NOMO-1 treated with dmso at 0.1 percent for 144 hours (cell line): ENCODE measurements around the gene AFF1.
A peak's percentile ranks its signal among the peaks of the same experiment; 100 is the strongest.
"Not testable (repeated sequence)": the region's sequence is repeated elsewhere in the genome, so short reads cannot be mapped to it uniquely, and the experiment has no call there.

ENCODE experiments used
- DNase-seq: peaks from one replicate; lab custom pipeline; 2025; ENCODE audit not compliant: unreplicated experiment; lab: John Stamatoyannopoulos, UW

The AFF1 gene

DNA sequence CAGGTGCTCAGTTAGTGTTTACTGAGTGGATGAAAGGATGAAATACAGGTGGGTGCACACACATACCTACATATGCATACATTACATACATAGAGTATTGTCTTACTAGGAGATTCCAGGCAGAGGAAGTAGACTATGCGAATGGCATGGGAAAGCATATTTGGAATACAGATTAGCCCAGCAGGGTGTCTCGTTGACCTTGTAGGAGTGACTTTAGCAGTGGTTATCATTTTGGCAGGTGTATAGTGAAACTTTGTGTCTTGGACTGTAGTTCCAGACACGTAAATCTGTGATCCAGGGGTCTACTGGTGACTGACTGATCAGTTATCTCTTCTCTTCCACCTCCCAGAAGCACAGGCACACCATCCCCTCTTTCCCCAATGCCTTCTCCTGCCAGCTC, 199.3 kb downstream of the AFF1 start:
- DNase-seq = no peak

DNA sequence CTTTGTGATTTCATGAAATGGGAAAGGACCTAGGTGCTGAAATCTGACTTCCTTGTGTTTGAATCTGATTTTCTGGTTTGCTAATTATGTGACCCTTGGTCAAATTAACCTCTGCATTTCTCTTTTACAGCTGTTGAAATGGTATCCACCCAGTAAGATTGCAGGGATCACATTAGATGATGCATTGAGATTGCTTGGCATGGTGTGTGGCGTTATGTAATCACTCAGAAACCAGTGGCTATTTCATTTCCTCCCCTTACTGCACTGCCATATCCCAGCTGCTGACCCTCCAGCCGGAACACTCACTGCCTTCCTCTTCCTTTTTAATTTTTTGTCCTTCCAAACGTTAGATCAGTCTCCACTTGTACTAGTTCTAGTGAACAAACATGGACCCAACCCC, 206.6 kb downstream of the AFF1 start:
- no peak for DNase-seq

DNA sequence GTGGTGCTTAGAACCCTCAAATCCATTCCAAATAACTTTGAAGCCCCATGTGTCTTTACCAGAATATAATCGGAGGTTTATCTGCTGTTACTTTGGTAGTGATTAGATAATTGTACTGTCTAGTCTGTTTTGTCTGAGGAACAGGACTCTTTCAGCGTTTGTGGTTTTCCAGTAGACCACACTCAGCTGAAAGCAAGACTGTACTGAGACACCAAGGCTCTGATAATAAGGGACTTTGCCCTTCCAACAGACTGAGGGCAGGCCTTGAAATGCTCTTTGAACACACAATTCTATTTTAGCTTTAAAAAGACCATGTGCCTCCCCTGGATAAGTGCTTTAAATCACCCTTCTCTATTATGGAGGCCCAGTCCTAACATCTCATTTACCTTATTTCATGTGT, 209.5 kb downstream of the AFF1 start:
- DNase-seq = no peak

DNA sequence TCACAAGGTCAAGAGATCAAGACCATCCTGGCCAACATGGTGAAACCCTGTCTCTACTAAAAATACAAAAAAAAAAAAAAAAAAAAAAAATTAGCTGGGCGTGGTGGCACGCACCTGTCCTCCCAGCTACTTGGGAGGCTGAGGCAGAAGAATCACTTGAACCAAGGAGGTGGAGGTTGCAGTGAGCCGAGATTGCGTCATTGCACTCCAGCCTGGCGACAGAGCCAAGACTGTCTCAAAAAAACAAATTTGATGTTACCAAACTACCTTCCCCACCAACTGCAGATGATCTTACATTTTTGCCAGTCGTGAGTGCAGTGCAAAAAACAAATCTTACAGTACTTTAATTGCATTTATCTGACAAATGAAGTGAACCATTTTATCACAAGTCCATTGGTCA, 211.1 kb downstream of the AFF1 start:
- DNase-seq = not testable (repeated sequence)

DNA sequence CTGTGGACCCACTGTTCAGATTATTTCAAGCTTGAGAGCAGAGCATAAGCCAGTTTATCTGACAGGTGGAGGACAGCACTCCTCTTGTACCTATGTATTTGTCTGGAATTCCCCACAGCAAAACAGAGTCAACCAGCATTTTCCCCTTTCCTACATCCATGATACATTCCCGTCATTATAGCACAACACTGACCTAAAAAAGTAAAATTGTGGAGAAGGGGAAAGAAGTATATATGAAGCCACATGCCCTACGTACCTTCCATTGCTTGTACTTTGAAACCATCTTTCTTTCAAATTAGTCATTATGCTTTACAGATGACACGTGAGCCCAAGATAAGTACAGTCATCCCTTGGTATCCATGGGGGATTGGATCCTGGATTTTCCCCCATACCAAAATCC, 212.3 kb downstream of the AFF1 start:
- DNase-seq = no peak

DNA sequence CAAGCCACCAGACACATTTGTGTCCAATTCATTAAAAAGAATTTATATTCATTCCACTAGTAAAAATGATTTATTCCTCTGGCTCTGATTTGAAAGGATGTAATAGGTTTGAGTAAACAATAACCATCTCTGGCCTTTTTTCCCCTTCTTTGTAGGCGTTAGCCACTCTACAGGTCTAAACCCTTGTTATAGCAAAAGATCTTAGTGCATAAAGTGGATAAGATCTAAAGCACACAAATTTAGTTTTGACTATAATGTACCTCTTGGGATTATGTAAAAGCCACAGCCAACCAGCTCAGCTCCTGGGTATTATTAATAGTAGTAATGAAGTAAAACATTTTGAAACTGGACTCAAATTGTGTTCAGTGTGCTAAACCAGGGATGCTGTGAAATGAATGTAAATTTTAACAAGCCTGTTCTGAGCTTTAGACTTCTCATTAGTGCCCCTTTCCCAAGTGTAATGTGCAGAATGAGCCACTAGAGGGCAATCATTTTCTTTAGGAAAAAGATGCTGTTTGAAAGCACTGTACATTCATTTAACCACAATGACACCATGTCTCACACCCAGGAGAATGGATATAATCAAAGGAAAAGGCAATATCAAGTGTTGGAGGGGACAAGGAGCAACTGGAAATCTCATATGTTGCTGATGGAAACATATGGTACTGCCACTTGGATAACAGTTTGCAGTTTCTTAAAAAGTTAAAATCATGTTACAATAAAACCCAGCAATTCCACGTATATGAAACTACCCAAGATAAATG, 215.9 kb downstream of the AFF1 start:
- peak; percentile 27 for DNase-seq

DNA sequence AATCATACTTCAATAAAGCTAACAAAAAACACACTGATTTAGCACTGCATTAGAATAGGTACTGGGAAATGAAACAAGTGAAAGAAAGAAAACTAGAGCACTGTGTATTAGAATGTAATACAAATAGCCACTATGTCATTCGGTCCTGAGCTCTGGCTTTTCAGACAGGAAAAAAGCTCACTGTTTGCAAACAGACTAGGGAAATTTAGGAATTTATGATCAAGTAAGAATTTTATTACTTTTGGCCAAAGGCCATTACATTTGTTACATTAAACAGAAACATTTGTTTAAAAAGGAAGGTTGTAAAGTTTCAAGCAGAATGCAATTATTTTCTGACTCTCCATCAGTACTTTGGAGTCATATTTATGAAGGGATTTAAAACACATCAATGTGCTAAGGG, 216.9 kb downstream of the AFF1 start:
- DNase-seq = no peak

DNA sequence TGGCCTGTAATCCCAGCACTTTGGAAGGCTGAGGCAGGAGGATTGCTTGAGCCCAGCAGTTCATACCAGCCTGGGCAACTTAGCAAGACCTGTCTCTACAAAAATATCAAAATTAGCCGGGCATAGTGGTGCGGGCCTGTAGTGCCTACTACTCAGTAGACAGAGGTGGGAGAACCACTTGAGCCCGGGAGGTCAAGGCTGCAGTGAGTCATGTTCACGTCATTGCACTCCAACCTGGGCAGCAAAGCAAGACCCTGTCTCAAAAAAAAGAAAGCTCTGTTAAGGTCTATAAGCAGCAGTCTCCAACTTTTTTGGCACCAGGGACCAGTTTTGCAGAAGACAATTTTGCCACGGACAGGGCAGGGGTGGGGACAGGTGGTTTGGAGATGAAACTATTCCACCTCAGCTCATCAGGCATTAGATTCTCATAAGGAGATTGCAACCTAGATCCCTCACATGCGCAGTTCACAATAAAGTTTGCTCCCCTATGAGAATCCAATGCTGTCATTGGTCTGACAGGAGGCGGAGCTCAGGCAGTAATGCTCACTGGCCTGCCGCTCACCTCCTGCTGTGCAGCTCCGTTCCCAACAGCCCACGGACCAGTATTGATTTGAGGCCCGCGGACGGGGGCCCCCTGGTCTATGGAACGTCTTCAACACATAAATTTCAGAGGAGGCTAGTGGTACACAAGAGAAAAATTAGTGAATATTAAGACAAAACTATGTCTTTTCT, 217.7 kb downstream of the AFF1 start:
- no peak for DNase-seq

DNA sequence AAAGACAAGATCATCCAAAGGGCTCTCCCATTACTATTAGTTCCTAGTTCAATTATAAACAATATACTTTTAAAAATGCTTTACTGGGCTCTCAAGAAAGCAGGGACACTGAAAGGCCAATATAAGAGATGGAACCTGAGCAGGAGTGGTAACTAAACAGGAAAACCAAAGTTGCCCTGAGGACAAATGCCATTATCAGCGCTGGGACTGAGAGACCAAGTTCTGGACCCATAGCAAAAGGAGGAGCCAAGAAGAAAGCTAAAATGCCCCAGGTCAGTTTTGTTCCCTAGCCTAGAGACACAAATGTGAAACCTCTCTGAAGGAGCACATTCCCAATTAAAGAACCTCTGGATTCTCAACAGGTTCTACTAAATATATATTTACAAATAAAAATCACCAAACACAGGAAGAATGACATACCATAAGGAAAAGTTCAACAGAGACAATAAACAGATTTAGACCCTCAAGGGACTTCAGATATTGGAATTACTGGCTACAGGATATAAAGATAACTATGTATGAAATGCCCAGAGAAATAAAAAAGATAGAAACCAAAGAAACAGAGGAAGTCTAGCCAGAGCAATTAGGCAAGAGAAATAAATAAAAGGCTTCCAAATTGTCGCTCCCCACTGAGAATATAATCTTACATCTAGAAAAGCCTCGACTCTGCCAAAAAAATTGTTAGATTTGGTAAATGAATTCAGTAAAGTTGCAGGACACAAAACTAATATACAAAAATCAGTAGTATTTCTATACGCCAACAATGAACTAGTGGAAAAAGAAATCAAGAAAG, 218.5 kb downstream of the AFF1 start:
- no peak for DNase-seq

DNA sequence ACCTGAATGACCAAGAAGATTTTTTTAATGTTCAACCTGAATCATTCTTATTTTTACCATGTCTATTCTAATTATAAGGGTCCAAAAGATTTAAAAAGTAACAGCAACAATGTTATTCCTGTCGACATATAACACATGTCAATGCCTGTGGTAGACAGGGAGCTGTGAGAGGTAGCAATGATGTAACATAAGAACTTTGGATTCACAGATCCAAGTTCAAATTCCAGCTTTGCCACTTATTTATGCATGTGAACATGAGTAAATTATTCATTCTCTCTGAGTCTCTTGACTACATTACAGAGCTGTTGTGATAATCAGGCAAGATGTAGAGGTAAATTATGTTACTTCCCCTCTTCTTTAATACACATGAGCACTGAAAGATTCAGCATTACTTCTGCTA, 231.1 kb downstream of the AFF1 start:
- no peak for DNase-seq

DNA sequence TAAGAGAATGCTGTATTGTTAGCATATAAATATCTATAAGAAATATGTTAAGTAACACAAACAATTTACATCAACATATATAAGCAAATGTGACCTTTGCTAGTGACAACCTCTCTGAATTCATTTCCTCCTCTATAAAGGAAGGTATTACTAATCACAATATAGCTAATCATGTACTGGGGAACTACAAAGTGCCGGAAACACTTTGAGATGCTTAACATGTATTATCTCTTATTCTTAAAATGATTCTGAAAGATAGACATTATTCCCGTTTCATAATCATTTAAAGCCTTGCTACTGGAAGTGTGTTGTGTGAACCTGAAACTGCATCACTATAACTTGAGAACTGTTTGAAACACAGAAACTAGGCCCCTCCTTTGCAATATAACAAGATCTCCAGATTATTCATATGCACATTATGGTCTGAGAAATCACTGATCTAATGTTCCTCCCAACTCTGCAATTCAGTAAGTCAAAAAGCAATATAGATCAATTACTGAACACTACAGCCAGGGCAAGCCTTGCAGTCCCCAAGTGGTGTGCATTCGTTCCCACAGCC, 231.6 kb downstream of the AFF1 start:
- no peak for DNase-seq

DNA sequence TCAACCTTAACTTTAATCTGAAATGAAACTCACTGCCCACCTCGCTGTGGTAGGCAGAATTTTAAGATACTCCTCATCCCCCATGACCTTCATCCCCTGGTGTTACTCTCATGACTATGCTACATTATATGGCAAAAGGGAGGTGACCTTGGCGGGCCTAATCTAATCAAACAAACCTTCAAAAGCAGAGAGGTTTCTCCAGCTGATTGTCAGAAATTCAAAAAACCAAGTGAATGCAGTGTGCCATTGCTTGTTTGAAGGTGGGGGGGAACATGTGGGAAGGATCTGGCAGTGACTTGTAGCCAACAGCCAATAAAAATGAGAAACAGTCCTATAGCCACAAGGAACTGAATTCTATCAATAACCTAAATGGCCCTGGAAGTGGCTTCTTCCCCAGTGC, 237.1 kb downstream of the AFF1 start:
- DNase-seq = no peak

DNA sequence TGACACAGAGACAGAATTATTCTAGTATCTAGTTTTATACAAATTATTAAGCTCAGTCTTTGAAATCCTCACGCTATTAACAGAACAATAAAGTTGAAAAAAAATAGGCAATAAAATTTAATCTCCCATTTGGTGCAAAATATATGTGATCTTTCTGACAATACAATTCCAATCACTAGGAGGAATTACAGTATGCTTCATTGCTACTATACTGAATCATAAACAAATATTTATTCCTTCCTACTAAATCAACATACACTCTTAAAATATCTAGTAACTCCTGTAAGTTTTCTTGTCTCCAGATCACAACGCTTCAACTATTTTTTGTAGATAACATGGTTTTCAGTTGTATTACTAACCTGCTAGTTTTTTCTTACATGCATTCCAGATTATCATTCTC, 239.9 kb downstream of the AFF1 start:
- no peak for DNase-seq

DNA sequence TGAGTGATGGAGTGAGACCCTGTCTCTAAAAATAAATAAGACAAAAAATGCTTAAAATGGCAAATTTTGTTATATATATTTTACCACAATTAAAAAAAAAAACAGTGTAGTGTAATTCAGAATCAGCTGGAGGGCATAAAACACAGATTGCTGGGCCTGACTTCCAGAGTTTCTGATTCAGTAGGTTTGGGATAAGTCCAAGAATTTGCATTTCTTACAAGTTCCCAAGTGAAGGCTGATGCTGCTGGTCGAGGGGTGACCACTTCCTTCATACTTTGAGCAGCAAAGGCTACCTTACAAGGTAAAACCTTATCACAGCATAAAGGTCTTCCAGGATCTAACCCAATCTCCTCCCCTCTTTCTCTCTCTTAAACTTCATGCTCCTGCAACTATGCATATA, 244.9 kb downstream of the AFF1 start:
- DNase-seq = no peak

DNA sequence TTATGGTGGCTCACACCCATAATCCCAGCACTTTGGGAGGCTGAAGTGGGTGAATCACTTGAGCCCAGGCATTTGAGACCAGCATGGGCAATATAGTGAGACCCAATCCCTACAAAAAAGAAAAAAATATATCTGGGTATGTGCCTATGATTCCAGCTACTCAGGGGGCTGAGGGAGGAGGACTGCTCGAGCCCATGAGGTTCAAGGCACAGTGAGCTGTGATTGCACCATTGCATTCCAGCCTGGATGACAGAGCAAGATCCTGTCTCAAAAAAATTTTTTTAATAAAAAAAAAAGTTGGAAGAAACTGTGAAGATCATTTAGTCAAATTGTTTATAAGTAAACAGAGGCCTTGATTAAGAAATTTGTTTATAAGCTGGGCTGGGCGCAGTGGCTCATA, 246.0 kb downstream of the AFF1 start:
- DNase-seq = no peak

DNA sequence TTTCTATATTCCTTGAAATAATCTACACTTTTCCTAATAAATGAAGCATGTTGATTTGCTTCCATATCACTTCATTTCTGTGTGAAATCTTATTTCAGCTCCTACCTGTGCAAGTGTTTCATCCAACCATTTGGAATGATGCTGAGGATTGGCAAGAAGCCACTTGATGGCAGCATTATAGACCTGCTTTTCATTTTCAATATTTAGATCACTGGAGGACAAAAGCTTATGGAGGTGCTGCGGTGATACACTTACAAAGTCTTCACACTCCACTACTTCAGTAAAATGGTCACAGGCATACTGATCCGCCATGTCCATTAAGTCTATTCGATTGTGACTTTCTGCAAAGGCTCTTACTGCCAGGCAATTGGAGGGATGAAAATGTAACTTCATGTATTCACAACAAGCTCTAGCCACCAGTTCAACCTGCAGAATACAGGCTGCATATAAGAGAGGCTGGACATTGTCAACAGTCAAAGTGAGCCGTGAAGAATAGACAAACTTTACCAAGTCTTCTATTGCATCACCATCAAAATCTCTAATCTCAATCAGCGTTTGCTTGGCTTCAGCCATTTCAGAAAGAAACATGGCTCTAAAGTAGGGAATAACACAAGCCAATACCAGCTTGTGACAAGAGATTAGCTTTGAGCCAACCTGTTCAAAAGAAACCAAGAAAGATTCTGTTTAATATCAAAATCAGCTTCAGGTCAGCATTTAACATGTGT, 250.5 kb downstream of the AFF1 start:
- DNase-seq = no peak

DNA sequence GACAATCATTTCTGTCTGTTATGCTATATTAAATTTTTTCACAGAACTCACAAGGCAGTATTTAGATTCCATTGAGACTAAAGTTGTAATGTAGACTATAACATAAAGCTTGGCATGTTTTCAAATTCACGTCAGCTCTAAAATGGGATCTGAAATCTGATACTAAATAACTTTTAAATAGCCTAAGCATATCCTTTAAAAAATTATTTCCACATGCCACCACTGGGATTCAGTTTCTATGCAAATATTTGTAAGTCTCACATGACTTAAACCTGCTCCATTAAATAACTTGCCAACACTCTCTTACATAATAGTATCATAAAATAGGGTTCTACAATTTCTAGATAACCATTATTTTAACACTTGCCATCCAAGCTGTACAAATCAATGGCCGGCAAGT, 253.2 kb downstream of the AFF1 start:
- no peak for DNase-seq

DNA sequence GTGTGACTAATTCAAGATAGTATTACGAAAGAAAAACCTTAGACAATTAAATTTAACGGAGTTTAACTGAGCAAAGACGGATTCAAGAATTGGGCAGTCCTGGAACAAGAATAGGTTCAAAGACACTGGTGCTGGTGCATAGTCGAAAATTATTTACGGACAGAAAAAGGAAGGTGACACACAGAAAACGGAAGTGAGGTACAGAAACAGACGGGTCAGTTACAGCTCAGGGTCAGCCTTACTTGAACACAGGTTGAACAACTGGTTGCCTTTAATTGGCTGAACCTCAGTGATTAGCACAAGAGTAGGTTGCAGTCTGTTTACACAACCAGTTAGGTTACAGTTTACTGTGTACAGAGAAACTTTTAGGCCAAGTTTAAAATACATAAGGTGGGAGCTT, 254.1 kb downstream of the AFF1 start:
- peak; percentile 73 for DNase-seq
